Measurements from ENCODE around the gene ASAP3.

ASAP3 gene

DNA sequence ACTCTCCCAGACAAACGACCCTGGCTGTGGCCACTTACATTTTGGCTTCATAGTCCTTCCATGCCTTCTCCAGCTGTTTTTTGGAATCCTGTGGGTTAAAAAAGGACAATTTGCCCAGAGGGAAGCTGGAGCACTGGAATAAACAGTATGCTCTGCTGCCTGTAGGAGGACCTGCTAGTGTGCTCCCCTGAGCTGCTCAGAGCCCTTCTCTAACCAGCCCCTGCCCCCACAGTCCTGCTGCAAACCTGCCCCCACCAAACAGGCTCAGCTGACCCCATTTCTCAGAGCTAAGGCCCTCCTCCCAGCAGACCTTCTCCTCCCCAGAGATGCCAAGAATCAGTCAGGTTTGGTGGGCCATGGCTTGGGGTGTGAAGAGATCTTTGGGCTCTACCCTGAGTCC is 32.5 kb downstream of the ASAP3 start:
- no peaks in the 10 kb centered on the region for H3K79me2 ChIP-seq (ENCODE audit: insufficient read depth, low read length)
- TF ChIP-seq, protein P1, sequence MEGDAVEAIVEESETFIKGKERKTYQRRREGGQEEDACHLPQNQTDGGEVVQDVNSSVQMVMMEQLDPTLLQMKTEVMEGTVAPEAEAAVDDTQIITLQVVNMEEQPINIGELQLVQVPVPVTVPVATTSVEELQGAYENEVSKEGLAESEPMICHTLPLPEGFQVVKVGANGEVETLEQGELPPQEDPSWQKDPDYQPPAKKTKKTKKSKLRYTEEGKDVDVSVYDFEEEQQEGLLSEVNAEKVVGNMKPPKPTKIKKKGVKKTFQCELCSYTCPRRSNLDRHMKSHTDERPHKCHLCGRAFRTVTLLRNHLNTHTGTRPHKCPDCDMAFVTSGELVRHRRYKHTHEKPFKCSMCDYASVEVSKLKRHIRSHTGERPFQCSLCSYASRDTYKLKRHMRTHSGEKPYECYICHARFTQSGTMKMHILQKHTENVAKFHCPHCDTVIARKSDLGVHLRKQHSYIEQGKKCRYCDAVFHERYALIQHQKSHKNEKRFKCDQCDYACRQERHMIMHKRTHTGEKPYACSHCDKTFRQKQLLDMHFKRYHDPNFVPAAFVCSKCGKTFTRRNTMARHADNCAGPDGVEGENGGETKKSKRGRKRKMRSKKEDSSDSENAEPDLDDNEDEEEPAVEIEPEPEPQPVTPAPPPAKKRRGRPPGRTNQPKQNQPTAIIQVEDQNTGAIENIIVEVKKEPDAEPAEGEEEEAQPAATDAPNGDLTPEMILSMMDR (IDR thresholded peaks at IDR 0.05; ENCODE audit: borderline replicate concordance, extremely low read depth, low read length, poor library complexity, severe bottlenecking) = no peak
- no peak for TF ChIP-seq EZH2 (IDR thresholded peaks at IDR 0.05; ENCODE audit: borderline replicate concordance, low read depth, low read length, severe bottlenecking)
- ATAC-seq (ENCODE audit: insufficient read depth, low read depth) (peak; percentile 5; the same call in 1 of the 3 replicates), DNase-seq (no peak)
- H3K9me3 ChIP-seq (ENCODE audit: insufficient read depth, low read length, severe bottlenecking) = no peaks in the 10 kb centered on the region
- H4K20me1 ChIP-seq (ENCODE audit: insufficient read depth, low read length) = peaks cover 23% of the 10 kb centered on the region
- H3K36me3 ChIP-seq (ENCODE audit: insufficient read depth, low read length) = no peaks in the 10 kb centered on the region
- no peak overlapping the region for H3K4me3 ChIP-seq (ENCODE audit: low read depth in 1 of 2, low read length in 2 of 2)
- H3K4me1 ChIP-seq (ENCODE audit: insufficient read depth, low read length) = peaks cover 5% of the 10 kb centered on the region; the same call in 1 of the 2 replicates
- H3K4me2 ChIP-seq (ENCODE audit: insufficient read depth, low read length) = no peak overlapping the region
- peaks cover 43% of the 10 kb centered on the region for H3K27me3 ChIP-seq (ENCODE audit: insufficient read depth, low read length, poor library complexity)
- H3K9ac ChIP-seq (ENCODE audit: low read depth, low read length) = no peak overlapping the region
- H2AFZ ChIP-seq (ENCODE audit: low read depth, low read length) = no peak overlapping the region
- no peak overlapping the region for H3K27ac ChIP-seq (ENCODE audit: low read length)

DNA sequence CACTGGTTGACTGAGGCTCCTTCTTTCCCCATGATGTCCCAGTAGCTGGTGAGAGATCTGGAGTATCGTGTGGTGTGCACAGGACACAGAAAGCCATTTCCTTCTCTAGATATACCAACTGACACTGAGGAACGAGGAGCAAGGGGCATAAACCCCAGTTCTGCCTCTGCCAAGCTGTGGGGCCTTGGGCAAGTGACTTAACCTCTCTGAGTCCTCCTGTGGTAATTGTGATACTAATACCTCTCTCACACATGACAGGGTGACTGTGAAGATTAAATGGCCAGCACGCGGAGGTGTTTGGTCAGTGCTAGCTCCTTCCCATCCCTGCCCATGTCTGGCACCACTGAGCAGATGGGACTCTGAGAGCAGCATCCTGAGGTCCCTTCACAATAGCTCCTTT is 33.1 kb downstream of the ASAP3 start:
- no peak overlapping the region for H3K4me3 ChIP-seq (ENCODE audit: low read depth in 1 of 2, low read length in 2 of 2)
- H3K27me3 ChIP-seq (ENCODE audit: insufficient read depth, low read length, poor library complexity) = peaks cover 42% of the 10 kb centered on the region
- ATAC-seq (ENCODE audit: insufficient read depth, low read depth) (no peak), DNase-seq (no peak)
- peaks cover 5% of the 10 kb centered on the region; the same call in 1 of the 2 replicates for H3K4me1 ChIP-seq (ENCODE audit: insufficient read depth, low read length)
- H3K4me2 ChIP-seq (ENCODE audit: insufficient read depth, low read length) = no peak overlapping the region
- H3K9me3 ChIP-seq (ENCODE audit: insufficient read depth, low read length, severe bottlenecking) = no peaks in the 10 kb centered on the region
- no peaks in the 10 kb centered on the region for H3K36me3 ChIP-seq (ENCODE audit: insufficient read depth, low read length)
- TF ChIP-seq, protein P1 (IDR thresholded peaks at IDR 0.05; ENCODE audit: borderline replicate concordance, extremely low read depth, low read length, poor library complexity, severe bottlenecking) = no peak
- TF ChIP-seq EZH2 (IDR thresholded peaks at IDR 0.05; ENCODE audit: borderline replicate concordance, low read depth, low read length, severe bottlenecking) = no peak
- H2AFZ ChIP-seq (ENCODE audit: low read depth, low read length) = no peak overlapping the region
- H3K79me2 ChIP-seq (ENCODE audit: insufficient read depth, low read length) = no peaks in the 10 kb centered on the region
- no peak overlapping the region for H3K9ac ChIP-seq (ENCODE audit: low read depth, low read length)
- no peak overlapping the region for H3K27ac ChIP-seq (ENCODE audit: low read length)
- peaks cover 23% of the 10 kb centered on the region for H4K20me1 ChIP-seq (ENCODE audit: insufficient read depth, low read length)

DNA sequence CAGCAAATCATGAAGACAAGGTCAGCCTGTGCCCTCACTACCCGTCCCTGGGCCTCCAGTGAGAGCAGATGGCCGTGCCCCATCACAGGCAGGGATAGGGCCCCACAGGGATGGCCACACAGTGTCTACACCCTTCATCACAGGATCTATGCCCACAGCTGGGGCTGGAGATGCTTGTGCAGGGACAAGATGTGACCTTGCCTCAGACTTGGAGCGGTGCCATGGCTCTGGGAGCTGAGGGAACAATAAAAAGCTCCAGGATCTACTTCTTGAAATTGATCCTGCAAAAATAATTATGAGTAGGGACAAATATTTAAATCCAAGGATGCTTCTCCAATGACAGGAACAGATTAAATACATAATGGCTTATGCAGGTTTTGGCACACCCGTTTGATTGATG is 34.0 kb downstream of the ASAP3 start:
- Histone ChIP-seq H3K4me1 (ENCODE audit: insufficient read depth, low read length) (peaks cover 5% of the 10 kb centered on the region; the same call in 1 of the 2 replicates), H2AFZ (ENCODE audit: low read depth, low read length) (no peak overlapping the region), H3K27ac (ENCODE audit: low read length) (no peak overlapping the region), H3K9ac (ENCODE audit: low read depth, low read length) (no peak overlapping the region), H3K27me3 (ENCODE audit: insufficient read depth, low read length, poor library complexity) (peaks cover 38% of the 10 kb centered on the region), H3K79me2 (ENCODE audit: insufficient read depth, low read length) (no peaks in the 10 kb centered on the region), H3K4me2 (ENCODE audit: insufficient read depth, low read length) (no peak overlapping the region), H3K4me3 (ENCODE audit: low read depth in 1 of 2, low read length in 2 of 2) (no peak overlapping the region), H3K9me3 (ENCODE audit: insufficient read depth, low read length, severe bottlenecking) (no peaks in the 10 kb centered on the region), H4K20me1 (ENCODE audit: insufficient read depth, low read length) (peaks cover 21% of the 10 kb centered on the region), H3K36me3 (ENCODE audit: insufficient read depth, low read length) (no peaks in the 10 kb centered on the region)
- ATAC-seq (ENCODE audit: insufficient read depth, low read depth) = no peak
- DNase-seq = no peak
- TF ChIP-seq, protein P1 (IDR thresholded peaks at IDR 0.05; ENCODE audit: borderline replicate concordance, extremely low read depth, low read length, poor library complexity, severe bottlenecking) = no peak
- TF ChIP-seq EZH2 (IDR thresholded peaks at IDR 0.05; ENCODE audit: borderline replicate concordance, low read depth, low read length, severe bottlenecking) = no peak

DNA sequence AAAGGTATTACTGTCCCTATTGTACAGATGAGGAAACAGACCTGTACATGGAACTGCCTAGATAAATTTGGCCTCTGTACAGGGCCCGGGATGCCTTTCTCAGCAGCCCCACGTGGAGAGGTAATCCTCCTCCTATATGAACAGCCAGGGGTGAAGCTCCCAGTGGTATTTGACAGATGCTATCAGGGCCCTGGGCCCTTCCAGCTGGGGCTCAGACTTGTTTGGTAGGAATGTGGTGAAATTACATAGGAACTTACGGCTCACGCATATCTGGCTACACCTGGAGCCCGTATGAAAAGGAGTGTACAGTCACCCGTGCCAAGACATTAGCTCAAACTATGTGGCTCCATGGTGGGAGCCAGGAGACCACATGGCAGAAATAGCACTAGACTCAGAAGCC is 34.7 kb downstream of the ASAP3 start:
- TF ChIP-seq, protein P1 (IDR thresholded peaks at IDR 0.05; ENCODE audit: borderline replicate concordance, extremely low read depth, low read length, poor library complexity, severe bottlenecking) = no peak
- TF ChIP-seq EZH2 (IDR thresholded peaks at IDR 0.05; ENCODE audit: borderline replicate concordance, low read depth, low read length, severe bottlenecking) = no peak
- DNase-seq (no peak), ATAC-seq (ENCODE audit: insufficient read depth, low read depth) (no peak)
- H3K36me3 ChIP-seq (ENCODE audit: insufficient read depth, low read length) = no peaks in the 10 kb centered on the region
- H3K4me1 ChIP-seq (ENCODE audit: insufficient read depth, low read length) = peaks cover 5% of the 10 kb centered on the region; the same call in 1 of the 2 replicates
- H3K4me2 ChIP-seq (ENCODE audit: insufficient read depth, low read length) = no peak overlapping the region
- H2AFZ ChIP-seq (ENCODE audit: low read depth, low read length) = no peak overlapping the region
- no peak overlapping the region for H3K27ac ChIP-seq (ENCODE audit: low read length)
- no peaks in the 10 kb centered on the region for H3K79me2 ChIP-seq (ENCODE audit: insufficient read depth, low read length)
- peaks cover 16% of the 10 kb centered on the region for H4K20me1 ChIP-seq (ENCODE audit: insufficient read depth, low read length)
- H3K9ac ChIP-seq (ENCODE audit: low read depth, low read length) = no peak overlapping the region
- H3K27me3 ChIP-seq (ENCODE audit: insufficient read depth, low read length, poor library complexity) = peaks cover 34% of the 10 kb centered on the region
- H3K9me3 ChIP-seq (ENCODE audit: insufficient read depth, low read length, severe bottlenecking) = no peaks in the 10 kb centered on the region
- H3K4me3 ChIP-seq (ENCODE audit: low read depth in 1 of 2, low read length in 2 of 2) = no peak overlapping the region
